Measurements from ENCODE around the gene DDX24.

Gene DDX24

GRCh38 chr14:94103554-94104150, 22.6 kb upstream of the DDX24 start:
- H3K4me1 ChIP-seq (ENCODE audit: control insufficient read depth, low read length): no peaks in the 10 kb centered on the region
- no peaks in the 10 kb centered on the region for H3K9me2 ChIP-seq (replicated peaks; ENCODE audit: control insufficient read depth, low read length)
- no peak overlapping the region for H3K4me3 ChIP-seq (ENCODE audit: low read length)
- TF ChIP-seq EZH2phosphoT487 (IDR thresholded peaks at IDR 0.05; ENCODE audit: borderline replicate concordance, low read length): no peak
- TF ChIP-seq CTCF (IDR thresholded peaks at IDR 0.05; ENCODE audit: low read depth, low read length, poor library complexity, severe bottlenecking): no peak
- no peaks in the 10 kb centered on the region for H3K36me3 ChIP-seq (ENCODE audit: control insufficient read depth, low read length)
- H3K9me3 ChIP-seq (ENCODE audit: control insufficient read depth, insufficient read depth, low read length): no peaks in the 10 kb centered on the region
- H3K27me3 ChIP-seq (ENCODE audit: control insufficient read depth, low read length): no peaks in the 10 kb centered on the region
- H4K20me1 ChIP-seq (ENCODE audit: control insufficient read depth, insufficient read depth, low read depth, low read length): no peaks in the 10 kb centered on the region
- H3K79me2 ChIP-seq (ENCODE audit: control insufficient read depth, low read length): no peaks in the 10 kb centered on the region
- no peaks in the 10 kb centered on the region for H3F3A ChIP-seq (ENCODE audit: control insufficient read depth, insufficient read depth)
- H3K4me2 ChIP-seq (ENCODE audit: low read length): no peak overlapping the region
- no peak overlapping the region for H3K27ac ChIP-seq (ENCODE audit: low read depth, low read length)

GRCh38 chr14:94102768-94103482, 21.9 kb upstream of the DDX24 start:
- H3K36me3 ChIP-seq (ENCODE audit: control insufficient read depth, low read length): no peaks in the 10 kb centered on the region
- TF ChIP-seq EZH2phosphoT487 (IDR thresholded peaks at IDR 0.05; ENCODE audit: borderline replicate concordance, low read length): no peak
- no peak for TF ChIP-seq CTCF (IDR thresholded peaks at IDR 0.05; ENCODE audit: low read depth, low read length, poor library complexity, severe bottlenecking)
- no peak overlapping the region for H3K27ac ChIP-seq (ENCODE audit: low read depth, low read length)
- H3K4me1 ChIP-seq (ENCODE audit: control insufficient read depth, low read length): no peaks in the 10 kb centered on the region
- no peak overlapping the region for H3K4me3 ChIP-seq (ENCODE audit: low read length)
- H3K9me3 ChIP-seq (ENCODE audit: control insufficient read depth, insufficient read depth, low read length): no peaks in the 10 kb centered on the region
- H3K4me2 ChIP-seq (ENCODE audit: low read length): no peak overlapping the region
- H4K20me1 ChIP-seq (ENCODE audit: control insufficient read depth, insufficient read depth, low read depth, low read length): no peaks in the 10 kb centered on the region
- no peaks in the 10 kb centered on the region for H3K9me2 ChIP-seq (replicated peaks; ENCODE audit: control insufficient read depth, low read length)
- no peaks in the 10 kb centered on the region for H3F3A ChIP-seq (ENCODE audit: control insufficient read depth, insufficient read depth)
- no peaks in the 10 kb centered on the region for H3K79me2 ChIP-seq (ENCODE audit: control insufficient read depth, low read length)
- no peaks in the 10 kb centered on the region for H3K27me3 ChIP-seq (ENCODE audit: control insufficient read depth, low read length)

GRCh38 chr14:94101748-94102147, 20.7 kb upstream of the DDX24 start:
- Histone ChIP-seq H4K20me1 (ENCODE audit: control insufficient read depth, insufficient read depth, low read depth, low read length) (no peaks in the 10 kb centered on the region), H3K9me3 (ENCODE audit: control insufficient read depth, insufficient read depth, low read length) (no peaks in the 10 kb centered on the region), H3K27ac (ENCODE audit: low read depth, low read length) (no peak overlapping the region), H3K79me2 (ENCODE audit: control insufficient read depth, low read length) (no peaks in the 10 kb centered on the region), H3K27me3 (ENCODE audit: control insufficient read depth, low read length) (no peaks in the 10 kb centered on the region), H3K4me1 (ENCODE audit: control insufficient read depth, low read length) (no peaks in the 10 kb centered on the region), H3K9me2 (replicated peaks; ENCODE audit: control insufficient read depth, low read length) (no peaks in the 10 kb centered on the region), H3K4me3 (ENCODE audit: low read length) (no peak overlapping the region), H3K4me2 (ENCODE audit: low read length) (no peak overlapping the region), H3K36me3 (ENCODE audit: control insufficient read depth, low read length) (no peaks in the 10 kb centered on the region), H3F3A (ENCODE audit: control insufficient read depth, insufficient read depth) (no peaks in the 10 kb centered on the region)
- TF ChIP-seq CTCF (IDR thresholded peaks at IDR 0.05; ENCODE audit: low read depth, low read length, poor library complexity, severe bottlenecking) (no peak), EZH2phosphoT487 (IDR thresholded peaks at IDR 0.05; ENCODE audit: borderline replicate concordance, low read length) (no peak)

Data from DOHH2 (cell line).